DND-41 (cell line): ENCODE measurements around the gene NUDT3.
A peak's percentile ranks its signal among the peaks of the same experiment; 100 is the strongest.

Source experiments
- ATAC-seq: fragments of 200-7000 bp; cut with Tn5 transposase; 3 replicates; pipeline ENCODE4 v1.9.1; 2021; ENCODE audit warnings: low read depth; ENCODE audit not compliant: insufficient read depth
- DNase-seq: peaks from one replicate; pipeline ENCODE4 v3.0.0-alpha.2; 2020
- H2AFZ ChIP-seq: 2 replicates; pipeline ENCODE4 v1.6.0; 2012; ENCODE audit warnings: low read depth, low read length
- H3K27ac ChIP-seq: 2 replicates; pipeline ENCODE4 v1.5.1; 2012; ENCODE audit warnings: low read length, inconsistent platforms
- H3K27me3 ChIP-seq: fragments of 200-600 bp; sonication (generic); 2 replicates; pipeline ENCODE4 v1.6.0; 2012; ENCODE audit warnings: low read length, mild to moderate bottlenecking, inconsistent platforms; ENCODE audit not compliant: insufficient read depth, poor library complexity
- H3K36me3 ChIP-seq: 2 replicates; pipeline ENCODE4 v1.5.1; 2012; ENCODE audit warnings: low read length, inconsistent platforms; ENCODE audit not compliant: insufficient read depth
- H3K4me1 ChIP-seq: 2 replicates; pipeline ENCODE4 v1.5.1; 2012; ENCODE audit warnings: mild to moderate bottlenecking, low read length; ENCODE audit not compliant: insufficient read depth
- H3K4me2 ChIP-seq: 2 replicates; pipeline ENCODE4 v1.6.0; 2012; ENCODE audit warnings: mild to moderate bottlenecking, moderate library complexity, low read length, inconsistent platforms; ENCODE audit not compliant: insufficient read depth
- H3K4me3 ChIP-seq, 2 experiments: fragments of 200-600 bp in 1 of 2; shearing (Covaris generic) in 1 of 2; 2 replicates each; pipeline ENCODE4 v1.5.1; 2012 to 2016; ENCODE audit warnings: inconsistent platforms in 2 of 2, low read length in 2 of 2, mild to moderate bottlenecking in 2 of 2, low read depth in 1 of 2, moderate library complexity in 1 of 2
- H3K79me2 ChIP-seq: 2 replicates; pipeline ENCODE4 v1.6.0; 2012; ENCODE audit warnings: low read length, inconsistent platforms; ENCODE audit not compliant: insufficient read depth
- H3K9ac ChIP-seq: 2 replicates; pipeline ENCODE4 v1.6.0; 2012; ENCODE audit warnings: low read depth, mild to moderate bottlenecking, inconsistent platforms, low read length, moderate library complexity
- H3K9me3 ChIP-seq: 2 replicates; pipeline ENCODE4 v1.5.1; 2012; ENCODE audit warnings: low read length, moderate library complexity, mild to moderate bottlenecking, inconsistent platforms; ENCODE audit not compliant: insufficient read depth, severe bottlenecking
- H4K20me1 ChIP-seq: 2 replicates; pipeline ENCODE4 v1.6.0; 2012; ENCODE audit warnings: low read length; ENCODE audit not compliant: insufficient read depth
- CTCF ChIP-seq: IDR thresholded peaks from 2 replicates; pipeline ENCODE4 v1.5.1; 2012; ENCODE audit warnings: borderline replicate concordance, low read length, moderate library complexity, mild to moderate bottlenecking; ENCODE audit not compliant: poor library complexity, severe bottlenecking; ENCODE audit errors: extremely low read depth
- EZH2 ChIP-seq: IDR thresholded peaks from 3 replicates; pipeline ENCODE4 v1.6.1; 2012; ENCODE audit warnings: borderline replicate concordance, low read depth, mild to moderate bottlenecking, moderate library complexity, low read length, inconsistent platforms; ENCODE audit not compliant: severe bottlenecking

The NUDT3 gene

GRCh38 chr6:34243901-34244884 lies 148.3 kb downstream of the NUDT3 start:
- Histone ChIP-seq H3K9me3 (no peaks in the 10 kb centered on the region), H3K36me3 (peaks cover 70% of the 10 kb centered on the region), H2AFZ (no peak overlapping the region), H3K27ac (no peak overlapping the region), H3K27me3 (no peaks in the 10 kb centered on the region), H3K4me3 (no peak overlapping the region), H3K4me1 (peaks cover 41% of the 10 kb centered on the region), H3K4me2 (no peak overlapping the region), H4K20me1 (peaks cover 73% of the 10 kb centered on the region), H3K79me2 (peaks cover 45% of the 10 kb centered on the region), H3K9ac (no peak overlapping the region)
- DNase-seq (no peak), ATAC-seq (no peak)
- TF ChIP-seq CTCF (peak; percentile 54), EZH2 (no peak)

GRCh38 chr6:34243131-34243771 lies 149.2 kb downstream of the NUDT3 start:
- no peak overlapping the region; the same call in 1 of the 2 replicates for H3K27ac ChIP-seq
- no peak overlapping the region for H2AFZ ChIP-seq
- H4K20me1 ChIP-seq: peaks cover 70% of the 10 kb centered on the region
- H3K9ac ChIP-seq: no peak overlapping the region
- no peaks in the 10 kb centered on the region for H3K9me3 ChIP-seq
- DNase-seq (no peak), ATAC-seq (no peak)
- TF ChIP-seq CTCF: no peak
- no peak for TF ChIP-seq EZH2
- H3K4me2 ChIP-seq: no peak overlapping the region
- no peaks in the 10 kb centered on the region for H3K27me3 ChIP-seq
- H3K4me1 ChIP-seq: peaks cover 45% of the 10 kb centered on the region
- H3K36me3 ChIP-seq: peaks cover 77% of the 10 kb centered on the region
- no peak overlapping the region for H3K4me3 ChIP-seq
- H3K79me2 ChIP-seq: peaks cover 51% of the 10 kb centered on the region

GRCh38 chr6:34242252-34243130 lies 150.0 kb downstream of the NUDT3 start:
- ATAC-seq (no peak), DNase-seq (no peak)
- H3K36me3 ChIP-seq: peaks cover 79% of the 10 kb centered on the region
- H3K4me2 ChIP-seq: no peak overlapping the region; the same call in 1 of the 2 replicates
- H2AFZ ChIP-seq: no peak overlapping the region
- TF ChIP-seq EZH2: no peak
- no peak for TF ChIP-seq CTCF
- H3K9me3 ChIP-seq: no peaks in the 10 kb centered on the region
- H3K9ac ChIP-seq: no peak overlapping the region
- H3K27me3 ChIP-seq: no peaks in the 10 kb centered on the region
- H4K20me1 ChIP-seq: peaks cover 65% of the 10 kb centered on the region
- no peak overlapping the region; the same call in 1 of the 2 replicates for H3K27ac ChIP-seq
- H3K4me1 ChIP-seq: peaks cover 40% of the 10 kb centered on the region
- H3K79me2 ChIP-seq: peaks cover 57% of the 10 kb centered on the region
- H3K4me3 ChIP-seq: no peak overlapping the region
